ENCODE measurements around the gene RIOK3. TPM values are rescaled to one million over a fixed set of nuclear protein-coding genes. Genes with fewer than 3 reads are reported as not detected.

The RIOK3 gene
- total RNA-seq, 1 experiment from 2014 or later, result 52.4 TPM

GRCh38 chr18:23512641-23513040, 59.6 kb downstream of the RIOK3 start:
- in situ Hi-C loops (cut with HindIII; ENCODE audit: low pct_unique_long_range_greater_than_20kb, low sequenced_read_pairs), result no loop called here
- DNase-seq (ENCODE audit: low read depth, low spot score), result no peak

DNA sequence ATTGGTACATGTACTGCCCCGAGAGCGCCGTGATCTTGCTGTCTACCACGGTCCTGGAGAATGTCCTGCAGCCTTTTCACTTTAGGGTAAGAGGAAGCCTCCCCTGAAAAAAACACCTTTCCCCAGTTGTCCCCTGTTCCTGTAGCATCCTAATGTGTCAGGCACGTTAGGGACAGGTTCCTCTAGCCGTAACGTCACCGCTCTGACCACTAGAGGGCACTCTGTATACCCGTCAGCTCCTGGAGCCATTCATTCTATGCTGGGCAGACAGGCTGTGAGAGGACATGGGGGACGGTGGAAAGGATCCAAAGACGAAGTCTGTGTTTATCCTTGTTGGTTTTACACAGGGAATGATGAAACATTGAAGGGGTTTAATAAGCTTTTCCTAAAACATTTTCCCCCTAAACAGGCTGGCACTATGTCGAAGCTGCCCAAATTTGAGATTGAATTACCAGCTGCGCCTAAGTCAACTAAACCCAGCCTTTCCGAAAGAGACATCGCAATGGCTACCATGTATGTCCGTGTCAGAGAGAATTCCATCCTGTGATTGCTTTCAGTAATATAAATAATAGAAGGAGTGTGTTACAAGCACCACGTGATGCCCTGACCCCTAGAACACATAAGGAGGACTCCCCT, 62.9 kb downstream of the RIOK3 start:
- in situ Hi-C loops (cut with HindIII; ENCODE audit: low pct_unique_long_range_greater_than_20kb, low sequenced_read_pairs), result no loop called here
- peak; percentile 83 for DNase-seq (ENCODE audit: low read depth, low spot score)

DNA sequence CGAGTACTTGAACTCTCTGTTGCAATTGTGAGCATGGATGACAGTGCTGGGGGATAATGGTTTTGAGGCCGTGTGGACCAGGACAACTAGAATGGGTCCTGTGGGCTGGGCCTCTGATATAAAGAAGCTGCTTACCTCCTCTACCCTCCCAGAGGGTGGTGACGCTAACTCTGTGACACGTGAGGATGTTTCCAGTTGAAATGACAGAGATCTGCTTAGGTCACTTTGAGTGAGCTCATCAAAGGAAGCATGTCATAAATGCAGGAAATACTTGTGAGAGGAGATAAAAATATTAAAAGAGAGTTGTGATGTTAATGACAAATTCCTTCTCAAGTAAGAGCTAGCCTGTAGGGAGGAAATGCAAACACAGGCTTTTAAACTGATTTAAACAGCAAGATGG, 66.6 kb downstream of the RIOK3 start:
- DNase-seq (ENCODE audit: low read depth, low spot score), result no peak
- in situ Hi-C loops (cut with HindIII; ENCODE audit: low pct_unique_long_range_greater_than_20kb, low sequenced_read_pairs), result no loop called here

DNA sequence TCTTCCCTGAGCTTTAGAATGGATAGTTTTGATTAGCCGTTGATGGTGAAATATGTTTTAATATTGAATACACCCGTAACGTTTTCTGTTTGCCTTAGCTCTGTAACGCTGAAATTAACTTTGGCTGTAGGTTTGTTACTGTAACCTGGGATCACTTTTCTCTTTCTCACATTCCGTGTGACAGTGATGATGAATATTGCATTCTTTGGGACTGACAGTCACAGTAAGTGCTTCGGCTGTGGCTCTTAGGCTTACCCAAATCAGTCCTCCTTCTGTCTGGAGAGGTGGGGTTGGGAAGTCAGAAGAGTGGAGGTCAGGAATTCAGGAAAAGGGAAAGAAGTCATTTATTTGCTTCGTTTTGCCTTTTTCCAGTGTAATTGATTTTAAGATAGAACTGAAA, 68.2 kb downstream of the RIOK3 start:
- in situ Hi-C loops (cut with HindIII; ENCODE audit: low pct_unique_long_range_greater_than_20kb, low sequenced_read_pairs), result no loop called here
- no peak for DNase-seq (ENCODE audit: low read depth, low spot score)

DNA sequence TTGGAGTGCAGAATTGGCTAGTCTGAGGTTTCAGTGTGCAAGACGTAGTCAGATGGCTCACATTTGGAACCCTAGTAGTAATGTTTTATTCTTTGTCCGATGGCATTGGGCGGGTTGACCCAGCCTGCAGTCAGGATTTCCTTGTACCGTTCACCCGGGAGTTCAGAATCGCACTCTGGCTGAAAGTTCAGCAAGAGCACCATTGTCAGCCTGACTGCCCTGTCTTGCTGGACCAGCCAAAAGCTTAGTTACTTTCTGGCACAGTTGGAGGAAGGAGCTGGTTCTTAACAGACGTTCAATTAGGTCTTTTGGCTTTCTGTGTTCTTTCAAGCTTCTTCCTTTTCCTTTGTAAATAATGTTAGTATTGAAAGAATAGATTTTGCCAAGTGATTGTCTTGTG, 68.8 kb downstream of the RIOK3 start:
- no peak for DNase-seq (ENCODE audit: low read depth, low spot score)
- in situ Hi-C loops (cut with HindIII; ENCODE audit: low pct_unique_long_range_greater_than_20kb, low sequenced_read_pairs), result no loop called here

DNA sequence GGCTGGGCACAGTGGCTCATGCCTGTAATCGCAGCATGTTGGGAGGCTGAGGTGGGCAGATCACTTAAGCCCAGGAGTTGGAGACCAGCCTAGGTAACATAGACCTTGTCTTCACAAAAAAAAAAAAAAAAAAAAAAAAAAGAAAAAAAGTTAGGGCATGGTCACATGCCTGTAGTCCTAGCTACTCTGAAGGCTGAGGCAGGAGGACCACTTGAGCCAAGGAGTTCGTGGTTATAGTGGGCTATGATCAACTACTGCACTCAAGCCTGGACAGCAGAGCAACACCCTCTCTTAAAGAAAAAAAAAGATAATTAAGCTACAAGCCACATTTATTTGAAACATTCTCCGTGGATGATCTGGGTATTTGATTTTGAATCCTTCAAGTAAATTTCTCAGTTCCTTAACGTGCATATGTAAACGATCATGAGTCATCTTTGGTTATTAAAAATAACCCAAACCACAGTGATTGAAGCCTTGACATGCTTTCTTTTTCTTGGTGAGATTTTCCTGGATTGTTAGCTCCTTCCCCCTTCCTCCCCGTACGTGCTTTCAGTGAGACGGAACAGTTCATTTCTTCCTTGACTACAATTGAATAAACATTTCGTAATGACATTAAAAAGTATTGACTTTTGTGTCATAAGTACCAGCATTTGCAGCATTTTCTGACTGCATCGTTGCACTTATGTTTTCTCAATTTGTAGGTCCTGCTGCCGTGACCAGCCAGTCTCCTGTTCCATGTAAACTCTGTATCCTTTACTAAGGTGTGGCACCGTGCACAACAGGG, 70.5 kb downstream of the RIOK3 start:
- in situ Hi-C loops (cut with HindIII; ENCODE audit: low pct_unique_long_range_greater_than_20kb, low sequenced_read_pairs), result no loop called here
- no peak for DNase-seq (ENCODE audit: low read depth, low spot score)

GRCh38 chr18:23524213-23524707, 71.2 kb downstream of the RIOK3 start:
- in situ Hi-C loops (cut with HindIII; ENCODE audit: low pct_unique_long_range_greater_than_20kb, low sequenced_read_pairs), result no loop called here
- no peak for DNase-seq (ENCODE audit: low read depth, low spot score)

DNA sequence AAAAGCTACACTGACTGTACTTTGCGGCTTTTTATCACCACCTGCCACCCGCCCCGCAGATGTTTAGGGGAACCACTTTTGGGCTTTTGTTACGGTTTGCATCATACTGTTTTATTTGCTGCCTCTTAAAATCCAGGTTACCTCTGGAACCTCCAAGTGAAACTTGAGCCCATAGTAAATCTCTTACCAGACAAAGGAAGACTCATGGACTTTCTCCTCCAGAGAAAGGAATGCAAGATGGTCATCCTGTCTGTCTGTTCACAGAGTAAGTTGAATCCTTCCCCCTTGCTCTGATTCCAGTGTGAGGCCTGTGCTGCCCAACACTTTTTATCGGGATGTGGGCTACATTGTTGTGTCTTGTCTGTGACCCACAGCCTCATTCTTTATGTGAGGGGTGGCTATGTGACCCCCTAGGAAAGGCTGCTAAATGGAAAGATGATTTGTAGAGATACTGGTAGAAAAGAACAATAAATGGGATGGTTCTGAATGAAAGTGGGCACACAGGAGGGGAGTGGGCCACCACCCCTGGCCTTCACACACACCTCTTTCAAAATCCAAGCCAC, 73.5 kb downstream of the RIOK3 start:
- no peak for DNase-seq (ENCODE audit: low read depth, low spot score)
- in situ Hi-C loops (cut with HindIII; ENCODE audit: low pct_unique_long_range_greater_than_20kb, low sequenced_read_pairs), result no loop called here

DNA sequence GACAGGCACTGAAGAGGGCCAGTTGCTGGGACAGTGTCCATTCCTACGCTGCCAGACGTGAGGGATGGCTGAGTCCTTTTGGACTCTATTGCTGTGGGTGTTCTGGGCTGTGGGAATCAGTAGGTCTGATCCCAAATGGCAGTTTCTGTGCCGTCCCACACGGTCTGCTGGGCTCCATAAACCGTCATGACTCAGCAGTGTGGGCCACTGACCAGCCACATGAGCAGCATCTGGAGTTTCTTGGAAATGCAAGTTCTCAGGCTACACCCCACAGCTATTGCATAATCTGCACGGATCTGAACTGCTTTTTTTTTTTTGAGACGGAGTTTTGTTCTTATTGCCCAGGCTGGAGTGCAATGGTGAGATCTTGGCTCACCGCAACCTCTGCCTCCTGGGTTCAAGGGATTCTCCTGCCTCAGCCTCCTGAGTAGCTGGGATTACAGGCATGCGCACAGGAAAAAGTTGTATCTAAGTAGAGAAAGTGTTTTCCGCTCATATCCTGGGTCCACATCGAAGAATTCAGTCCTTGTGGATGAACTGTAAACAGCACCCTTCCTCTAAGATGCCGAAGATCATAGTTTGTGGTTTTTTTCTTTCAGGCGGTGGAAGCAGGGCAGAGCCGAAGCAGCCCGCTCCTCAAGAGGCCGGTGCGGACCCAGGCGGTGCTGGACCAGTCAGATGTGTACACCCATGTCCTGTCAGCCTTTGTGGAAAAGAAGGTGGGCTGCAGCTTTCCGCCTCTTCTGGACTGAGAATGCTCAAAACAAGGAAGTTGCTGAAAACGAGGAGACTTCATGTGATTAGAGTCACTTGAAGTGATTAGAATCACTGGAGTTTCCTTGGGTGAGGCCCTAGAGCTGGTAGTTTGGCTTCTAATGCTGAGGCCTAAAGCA, 75.7 kb downstream of the RIOK3 start:
- DNase-seq (ENCODE audit: low read depth, low spot score), result no peak
- in situ Hi-C loops (cut with HindIII; ENCODE audit: low pct_unique_long_range_greater_than_20kb, low sequenced_read_pairs), result no loop called here

GRCh38 chr18:23529604-23530003, 76.5 kb downstream of the RIOK3 start:
- DNase-seq (ENCODE audit: low read depth, low spot score), result no peak
- in situ Hi-C loops (cut with HindIII; ENCODE audit: low pct_unique_long_range_greater_than_20kb, low sequenced_read_pairs), result no loop called here

DNA sequence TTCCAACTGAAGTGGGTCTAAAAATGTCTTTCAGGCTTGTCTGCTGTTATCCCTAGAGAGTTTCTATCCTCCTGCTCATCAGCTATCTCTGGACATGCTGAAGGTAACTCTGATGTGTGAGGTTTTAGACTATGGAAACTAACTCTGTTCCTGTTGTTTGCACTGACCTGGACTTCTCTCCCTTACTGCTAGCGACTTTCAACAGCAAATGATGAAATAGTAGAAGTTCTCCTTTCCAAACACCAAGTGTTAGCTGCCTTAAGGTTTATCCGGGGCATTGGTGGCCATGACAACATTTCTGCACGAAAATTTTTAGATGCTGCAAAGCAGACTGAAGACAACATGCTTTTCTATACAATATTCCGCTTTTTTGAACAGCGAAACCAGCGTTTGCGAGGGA, 77.1 kb downstream of the RIOK3 start:
- DNase-seq (ENCODE audit: low read depth, low spot score), result no peak
- in situ Hi-C loops (cut with HindIII; ENCODE audit: low pct_unique_long_range_greater_than_20kb, low sequenced_read_pairs), result no loop called here

GRCh38 chr18:23531912-23532311, 78.8 kb downstream of the RIOK3 start:
- in situ Hi-C loops (cut with HindIII; ENCODE audit: low pct_unique_long_range_greater_than_20kb, low sequenced_read_pairs), result no loop called here
- DNase-seq (ENCODE audit: low read depth, low spot score), result no peak

Small RNA genes within 50 kb of the gene (small RNA-seq; reads per million reads assigned to genes)
- gene AC026634.1 (0 reads per million in 2 experiments), gene RF00019 (0 reads per million in 2 experiments)

Other genes starting within 250 kb of the RIOK3 start
- 32.9 and 38.3 TPM in 2 replicates for gene RMC1, start 50.2 kb downstream of the RIOK3 start, total RNA-seq (2014; rRNA removed; shearing (Covaris generic))
- gene NPC1, start 133.2 kb downstream of the RIOK3 start, total RNA-seq (2014; rRNA removed; shearing (Covaris generic)), result 37.8 and 39.4 TPM in 2 replicates
- gene ANKRD29, start 209.6 kb downstream of the RIOK3 start, total RNA-seq (2014; rRNA removed; shearing (Covaris generic)), result 3.2 and 3.4 TPM in 2 replicates
- gene LAMA3, start 236.2 kb downstream of the RIOK3 start, total RNA-seq (2014; rRNA removed; shearing (Covaris generic)), result 0.67 and 1.1 TPM in 2 replicates

Data from SK-MEL-5 (cell line).